GM12873 (cell line): Measurements from ENCODE around the gene EFL1.

Experiments
- TF ChIP-seq, protein P1 (sequence below): IDR thresholded peaks from 2 replicates; pipeline ENCODE4 v1.5.1; 2012; ENCODE audit warnings: low read depth, mild to moderate bottlenecking, moderate library complexity, low read length, control low read depth; ENCODE audit not compliant: insufficient read depth; ENCODE audit errors: missing control alignments

The EFL1 gene

DNA sequence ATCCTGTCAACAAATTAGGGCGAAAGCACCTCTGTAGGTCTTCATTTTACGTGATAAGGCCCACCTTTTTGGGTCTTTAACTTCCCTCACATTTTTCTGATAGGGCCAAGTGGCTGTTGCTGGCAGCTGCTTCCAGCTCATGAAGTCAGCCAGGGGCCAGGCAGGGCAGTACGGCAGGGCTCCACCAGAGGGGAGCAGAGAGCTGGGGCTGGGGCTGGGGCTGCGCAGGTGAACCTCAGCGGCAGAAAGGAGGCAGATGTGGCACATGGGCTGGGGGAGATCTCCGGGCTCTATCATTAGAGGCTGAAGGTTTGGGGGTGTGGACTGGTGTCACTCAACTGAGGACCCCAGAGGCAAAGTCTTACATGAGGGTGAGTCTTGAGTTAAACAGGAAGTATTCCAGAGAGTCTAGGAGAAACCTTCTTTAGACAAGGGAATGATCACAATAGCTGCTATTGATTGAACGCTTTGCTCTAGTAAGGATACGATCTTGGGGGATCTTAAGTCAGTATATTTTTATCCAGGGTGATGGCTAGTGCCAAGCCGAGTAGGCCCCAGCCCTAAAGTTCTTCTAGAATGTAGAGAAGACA, 153.9 kb downstream of the EFL1 start:
- TF ChIP-seq, protein P1, sequence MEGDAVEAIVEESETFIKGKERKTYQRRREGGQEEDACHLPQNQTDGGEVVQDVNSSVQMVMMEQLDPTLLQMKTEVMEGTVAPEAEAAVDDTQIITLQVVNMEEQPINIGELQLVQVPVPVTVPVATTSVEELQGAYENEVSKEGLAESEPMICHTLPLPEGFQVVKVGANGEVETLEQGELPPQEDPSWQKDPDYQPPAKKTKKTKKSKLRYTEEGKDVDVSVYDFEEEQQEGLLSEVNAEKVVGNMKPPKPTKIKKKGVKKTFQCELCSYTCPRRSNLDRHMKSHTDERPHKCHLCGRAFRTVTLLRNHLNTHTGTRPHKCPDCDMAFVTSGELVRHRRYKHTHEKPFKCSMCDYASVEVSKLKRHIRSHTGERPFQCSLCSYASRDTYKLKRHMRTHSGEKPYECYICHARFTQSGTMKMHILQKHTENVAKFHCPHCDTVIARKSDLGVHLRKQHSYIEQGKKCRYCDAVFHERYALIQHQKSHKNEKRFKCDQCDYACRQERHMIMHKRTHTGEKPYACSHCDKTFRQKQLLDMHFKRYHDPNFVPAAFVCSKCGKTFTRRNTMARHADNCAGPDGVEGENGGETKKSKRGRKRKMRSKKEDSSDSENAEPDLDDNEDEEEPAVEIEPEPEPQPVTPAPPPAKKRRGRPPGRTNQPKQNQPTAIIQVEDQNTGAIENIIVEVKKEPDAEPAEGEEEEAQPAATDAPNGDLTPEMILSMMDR: peak; percentile 85

DNA sequence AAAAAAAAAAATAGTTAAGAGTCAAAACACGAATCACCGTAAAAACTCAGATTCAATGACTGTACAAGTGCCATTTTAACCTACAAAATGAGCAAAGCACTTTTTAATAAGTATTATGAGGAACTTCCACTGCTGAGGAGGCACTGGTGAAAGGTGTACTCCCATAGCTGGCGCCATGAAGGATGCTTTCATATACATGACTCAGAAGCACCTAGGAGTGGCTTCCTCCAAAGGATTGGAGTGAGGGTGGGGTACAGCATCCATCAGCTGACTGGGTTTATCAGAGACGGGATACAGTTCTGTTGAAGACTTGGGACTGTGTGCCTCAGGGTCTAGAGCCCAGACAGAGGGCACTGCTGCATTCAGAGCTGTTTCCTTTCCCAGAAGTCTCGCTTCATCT, 155.9 kb downstream of the EFL1 start:
- TF ChIP-seq, protein P1: no peak

DNA sequence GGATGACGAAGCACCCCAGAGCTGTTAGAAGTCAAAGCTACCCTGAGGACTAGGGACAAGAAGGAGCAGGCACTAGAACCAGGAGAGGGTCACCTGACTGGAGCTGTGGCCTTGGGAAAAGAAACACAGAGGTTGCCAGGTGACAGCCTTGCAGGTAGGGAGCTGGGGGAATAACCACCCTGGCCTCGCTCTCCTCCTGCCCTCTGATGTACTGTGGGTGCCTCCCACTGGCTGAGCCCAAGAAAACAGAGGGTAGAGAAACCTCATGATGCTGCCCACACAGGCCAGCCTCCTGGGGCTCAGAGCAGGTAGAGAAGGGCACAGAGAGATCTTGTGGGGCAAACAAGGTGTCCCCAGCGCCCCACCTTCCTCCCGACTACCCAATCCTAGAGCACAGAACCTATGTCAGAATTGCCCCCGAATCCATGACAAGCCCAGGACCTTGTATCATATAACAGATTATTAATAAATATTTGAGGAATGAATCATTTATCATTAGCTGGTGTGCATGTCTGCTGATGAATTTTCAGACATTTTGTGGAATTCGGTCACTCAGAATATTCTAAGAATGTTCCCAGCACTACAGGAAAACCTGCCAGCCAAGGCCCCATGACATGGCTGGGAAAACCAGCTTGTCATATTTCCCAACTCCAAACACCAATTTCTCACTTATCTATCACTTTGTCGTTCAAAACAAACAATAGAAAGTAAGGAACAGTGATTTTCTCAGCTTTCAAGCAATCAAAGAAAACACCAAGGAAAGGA, 156.9 kb downstream of the EFL1 start:
- TF ChIP-seq, protein P1: peak; percentile 12

DNA sequence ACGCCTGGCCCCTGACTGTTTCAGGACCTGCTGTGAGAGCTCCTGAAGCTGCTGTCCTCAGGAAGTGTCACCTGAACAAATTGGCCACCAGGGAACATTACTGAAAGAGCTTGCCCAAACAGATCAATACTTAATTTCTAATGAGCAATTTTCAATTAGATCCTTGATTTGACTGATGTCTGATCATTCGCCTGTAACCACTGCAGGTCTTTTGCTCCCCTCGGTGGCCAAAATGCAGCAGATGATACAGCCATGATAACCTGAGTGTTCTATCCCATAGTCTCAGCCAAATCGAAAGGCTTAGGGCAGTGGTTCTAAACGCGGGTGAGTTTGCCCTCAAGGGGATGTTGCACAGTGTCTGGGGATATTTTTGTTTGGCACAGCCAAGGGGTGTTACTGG, 159.1 kb downstream of the EFL1 start:
- TF ChIP-seq, protein P1: no peak

DNA sequence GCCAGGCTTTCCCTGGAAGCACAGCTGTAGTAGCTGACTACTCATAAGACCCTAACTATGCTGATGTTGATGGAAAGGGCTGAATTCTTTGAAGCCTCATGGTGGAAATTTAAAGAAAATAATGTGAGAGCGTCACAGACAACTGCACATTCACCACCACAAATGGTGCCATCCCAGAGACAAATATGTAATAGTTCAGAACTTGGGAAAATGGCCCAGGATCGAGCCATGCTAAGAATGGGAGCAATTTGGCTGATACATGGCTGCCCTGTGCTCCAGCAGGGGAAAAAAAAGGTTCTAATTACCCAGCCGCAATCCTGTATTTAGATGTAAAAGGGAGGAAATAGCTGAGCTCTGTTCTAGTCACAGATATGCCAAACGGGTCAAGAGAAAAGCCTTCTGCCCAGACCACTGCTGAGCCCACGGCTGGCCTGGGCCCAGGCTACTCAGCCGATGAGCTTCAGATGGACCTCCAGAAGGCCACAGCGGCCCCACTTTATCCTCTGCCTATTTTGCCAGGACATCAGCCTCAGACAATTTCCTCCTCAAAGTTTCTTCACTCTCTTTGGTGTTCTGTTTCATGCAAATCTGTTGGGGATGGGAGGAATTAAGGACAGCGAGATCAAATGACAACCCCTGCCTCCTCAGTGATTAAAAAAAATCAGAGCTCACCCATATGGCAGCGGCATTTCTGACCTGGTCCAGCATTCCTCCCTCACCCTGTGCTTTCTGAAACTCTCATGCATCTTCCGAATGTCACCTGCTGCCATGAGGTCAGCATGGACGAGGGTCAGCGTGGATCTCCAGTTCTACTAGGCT, 162.2 kb downstream of the EFL1 start:
- TF ChIP-seq, protein P1: no peak

DNA sequence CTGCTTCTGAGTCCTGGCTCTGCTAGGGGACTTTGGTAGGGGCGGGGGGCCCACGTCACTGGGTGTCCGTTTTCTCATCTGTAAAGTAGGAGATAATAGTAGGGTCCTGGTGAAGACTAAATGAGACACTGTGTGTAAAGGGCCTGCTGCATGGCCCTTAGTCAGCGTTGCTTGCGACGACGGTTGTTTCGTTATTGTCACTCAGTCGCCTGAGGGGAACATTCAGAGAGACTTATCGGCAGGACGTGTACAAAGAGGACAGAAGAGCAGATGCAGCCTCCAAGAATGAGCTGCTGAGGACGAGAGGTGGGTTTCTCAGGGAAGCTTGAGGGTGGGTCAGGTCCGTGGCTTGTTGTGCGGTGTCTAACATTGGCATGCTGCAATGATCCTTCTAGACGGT, 163.9 kb downstream of the EFL1 start:
- TF ChIP-seq, protein P1: no peak

- TF ChIP-seq, protein P1: no peak
Observed at GRCh38 chr15:82095803-82096202, 166.7 kb downstream of the EFL1 start.
